NCI-H345 (cell line): ENCODE results near the gene DCLK1.
A peak's percentile ranks its signal among the peaks of the same experiment; 100 is the strongest.

ENCODE experiments used
- DNase-seq: peaks from one replicate; lab custom pipeline; 2025; lab: John Stamatoyannopoulos, UW

The DCLK1 gene

DNA sequence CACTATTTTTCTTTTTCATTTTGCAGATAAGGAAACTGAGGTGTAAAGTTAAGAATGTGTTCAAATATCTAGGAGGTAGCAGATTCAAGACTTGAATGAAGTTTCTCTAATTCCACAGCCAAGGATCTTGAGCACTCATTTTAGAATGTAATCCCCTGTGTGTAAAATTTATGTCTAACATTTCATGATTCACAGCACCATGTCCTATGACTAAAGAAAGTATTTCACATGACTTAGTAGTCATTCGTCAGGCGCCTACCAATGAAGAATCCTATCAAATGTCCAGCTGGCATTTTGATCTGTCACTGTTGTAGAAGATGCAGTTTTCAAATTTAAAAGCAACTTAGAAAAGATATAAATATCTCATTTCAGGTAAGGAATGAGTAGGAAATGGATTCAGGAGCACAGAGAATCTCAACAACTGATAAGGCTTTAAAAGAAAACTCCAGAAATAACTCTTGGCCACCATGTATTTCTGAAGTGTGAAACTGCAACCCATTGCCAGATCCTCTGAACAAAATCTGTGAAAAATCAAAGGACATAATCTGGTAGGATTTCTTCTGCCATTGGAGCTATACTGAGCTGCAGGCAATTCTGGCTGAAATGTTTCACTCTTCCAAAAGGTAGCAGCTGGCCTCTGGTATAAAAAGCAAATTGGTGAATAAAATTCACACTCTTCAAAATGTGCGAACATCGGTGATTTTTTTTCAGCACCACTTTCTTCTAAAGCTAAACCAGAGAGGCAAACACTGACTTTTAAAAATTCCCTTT, 92.2 kb downstream of the DCLK1 start:
- DNase-seq = no peak

GRCh38 chr13:36033035-36033434, 98.1 kb downstream of the DCLK1 start:
- DNase-seq = no peak

DNA sequence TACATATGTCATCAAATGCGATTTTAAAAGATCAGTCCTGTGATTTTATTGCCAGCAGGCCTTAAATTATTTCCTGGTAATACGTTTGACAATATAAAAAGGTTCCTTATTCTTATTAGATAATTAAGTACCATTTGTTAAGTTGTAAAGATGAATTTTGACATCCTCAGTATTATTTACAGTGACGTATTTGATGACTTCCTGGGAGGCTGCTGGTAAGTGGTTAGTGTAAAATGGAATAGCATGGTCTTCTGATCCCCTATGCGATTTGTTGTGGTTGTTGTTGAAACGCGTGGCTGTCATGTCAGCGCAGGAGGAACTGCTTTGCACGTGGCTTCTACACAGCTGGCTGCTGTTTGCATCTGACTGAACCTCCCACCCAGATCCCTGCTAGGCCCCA, 99.7 kb downstream of the DCLK1 start:
- no peak for DNase-seq

DNA sequence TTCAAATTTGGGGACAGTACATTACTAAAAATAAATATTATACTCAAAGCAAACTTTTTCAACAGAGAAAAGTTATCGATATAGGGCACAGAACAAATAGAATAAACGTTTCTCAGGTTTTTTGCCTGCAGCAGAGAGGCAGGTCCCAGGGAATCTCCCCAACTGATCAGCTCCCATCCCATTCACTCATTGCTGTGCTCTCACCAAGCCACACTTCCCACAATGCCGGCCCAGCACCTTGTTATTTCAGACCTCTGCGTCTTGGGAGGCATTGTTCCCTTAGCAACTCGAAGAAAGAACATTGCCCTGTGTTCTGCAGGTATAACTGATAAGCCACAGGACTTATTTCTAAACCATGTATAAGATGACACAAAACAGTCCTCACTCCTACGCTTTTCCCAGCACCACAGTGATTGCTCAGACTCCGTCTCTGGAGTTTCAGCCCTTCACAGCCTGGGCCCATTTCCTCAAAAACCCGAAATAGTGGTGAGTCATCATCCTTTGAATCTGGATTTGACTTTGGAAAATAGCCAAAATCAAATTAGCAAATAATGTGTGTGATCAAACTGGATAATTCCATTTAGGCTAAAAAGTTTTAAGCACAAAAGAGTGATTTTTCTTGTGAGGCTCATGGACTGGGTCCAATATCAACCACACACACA, 100.4 kb downstream of the DCLK1 start:
- DNase-seq = no peak

DNA sequence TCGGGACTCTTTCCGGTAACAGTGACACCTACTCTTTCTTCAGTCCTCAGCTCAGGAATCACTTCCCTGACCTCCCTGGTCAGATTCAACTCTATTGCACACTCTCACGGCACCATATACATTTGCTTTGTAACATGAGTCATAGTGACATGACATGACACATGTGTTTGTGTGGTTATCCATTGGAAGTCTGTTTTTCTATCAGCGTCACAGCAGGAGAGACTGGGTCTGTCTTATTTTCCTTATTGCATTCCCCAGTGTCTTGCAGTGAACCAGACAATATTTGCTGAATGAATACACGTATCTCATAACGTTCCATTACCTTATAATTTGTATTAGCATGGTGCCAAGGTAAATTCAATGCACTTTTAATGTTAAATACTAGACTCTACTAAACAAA, 102.0 kb downstream of the DCLK1 start:
- no peak for DNase-seq

DNA sequence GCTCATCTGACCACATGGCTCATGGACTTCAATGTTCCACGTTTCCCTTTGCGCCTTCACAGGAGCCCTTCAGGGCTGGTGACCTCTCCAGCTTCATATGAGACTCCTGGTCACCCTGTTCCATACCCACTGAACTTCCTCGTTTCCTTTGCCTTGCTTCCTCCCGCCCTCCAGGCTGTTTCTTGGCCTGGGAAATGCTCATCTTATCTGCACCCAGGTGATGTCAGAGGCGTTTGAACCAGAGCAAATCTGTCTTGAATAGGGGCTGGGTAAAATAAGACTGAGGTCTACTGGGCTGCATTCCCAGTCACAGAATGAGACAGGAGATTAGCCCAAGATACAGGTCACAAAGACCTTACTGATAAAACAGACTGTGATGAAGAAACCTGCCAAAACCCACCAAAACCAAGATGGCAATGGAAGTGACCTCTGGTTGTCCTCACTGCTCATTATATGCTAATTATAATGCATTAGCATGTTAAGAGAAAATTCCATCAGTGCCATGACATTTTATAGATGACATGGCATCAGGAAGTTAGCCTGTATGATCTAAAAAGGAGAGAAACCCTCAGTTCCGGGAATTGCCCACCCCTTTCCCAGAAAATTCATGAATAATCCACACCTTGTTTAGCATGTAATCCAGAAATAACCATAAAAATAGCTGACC, 102.7 kb downstream of the DCLK1 start:
- DNase-seq = no peak

- no peak for DNase-seq
Measured at GRCh38 chr13:36026531-36026930, 104.7 kb downstream of the DCLK1 start.

GRCh38 chr13:36014763-36015162, 116.4 kb downstream of the DCLK1 start:
- DNase-seq = no peak

GRCh38 chr13:36006894-36007675, 124.1 kb downstream of the DCLK1 start:
- DNase-seq = no peak

DNA sequence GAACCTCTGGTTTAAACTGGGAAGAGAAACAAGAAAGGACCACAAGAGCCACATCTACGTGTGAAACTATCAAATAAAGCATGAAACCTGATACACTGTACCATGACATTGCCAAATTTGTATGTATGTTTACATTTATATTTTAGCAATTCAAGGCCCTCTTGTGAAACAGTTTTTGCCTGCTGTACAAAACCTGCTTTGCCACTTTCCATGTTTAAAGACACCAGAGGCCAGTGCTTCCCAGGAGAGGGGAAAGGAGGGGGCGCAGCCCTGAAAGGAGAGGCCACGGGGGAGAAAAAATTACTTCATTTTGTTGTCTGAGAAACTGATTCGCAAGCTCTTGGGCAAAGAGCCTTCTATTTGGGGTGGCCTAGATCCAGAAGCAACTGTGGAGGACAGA, 124.8 kb downstream of the DCLK1 start:
- DNase-seq = peak; percentile 48

DNA sequence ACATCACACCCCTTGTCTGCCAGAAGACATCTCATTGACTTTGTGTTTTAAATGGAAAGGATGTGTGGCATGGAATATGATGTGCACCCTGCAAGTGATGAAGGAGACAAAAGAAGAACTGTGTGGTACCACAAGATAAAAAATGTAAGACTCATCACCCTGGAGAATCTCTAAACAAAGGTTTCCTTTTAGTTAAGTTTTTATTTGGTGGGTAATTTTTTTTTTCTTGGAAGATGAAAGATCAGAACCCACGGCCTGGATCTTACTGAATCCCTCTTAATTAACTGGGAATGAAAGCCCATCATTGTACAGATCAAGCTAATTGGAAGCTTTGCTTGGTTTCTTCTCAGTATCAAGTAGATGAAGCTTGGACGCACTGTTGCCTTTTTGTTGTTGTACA, 129.6 kb downstream of the DCLK1 start:
- DNase-seq = no peak

DNA sequence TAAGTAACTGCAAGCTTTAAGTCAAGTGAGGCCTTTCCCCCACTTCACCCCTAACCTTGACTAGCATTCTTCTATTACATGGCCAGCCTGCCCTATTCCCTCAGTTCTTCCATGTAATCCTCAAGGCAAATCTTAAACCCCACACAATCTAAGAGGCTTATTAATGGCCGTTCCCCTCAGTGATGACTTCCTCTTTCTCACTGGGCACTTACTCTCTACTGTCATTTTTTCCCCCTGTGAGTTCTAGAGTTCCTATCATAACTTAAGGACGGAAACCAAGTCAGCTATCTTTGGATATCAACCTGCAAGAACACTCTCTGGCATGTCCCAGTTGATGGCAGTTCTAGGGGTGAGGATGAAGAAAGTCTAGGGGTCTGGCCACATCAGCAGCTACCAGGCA, 131.2 kb downstream of the DCLK1 start:
- no peak for DNase-seq

DNA sequence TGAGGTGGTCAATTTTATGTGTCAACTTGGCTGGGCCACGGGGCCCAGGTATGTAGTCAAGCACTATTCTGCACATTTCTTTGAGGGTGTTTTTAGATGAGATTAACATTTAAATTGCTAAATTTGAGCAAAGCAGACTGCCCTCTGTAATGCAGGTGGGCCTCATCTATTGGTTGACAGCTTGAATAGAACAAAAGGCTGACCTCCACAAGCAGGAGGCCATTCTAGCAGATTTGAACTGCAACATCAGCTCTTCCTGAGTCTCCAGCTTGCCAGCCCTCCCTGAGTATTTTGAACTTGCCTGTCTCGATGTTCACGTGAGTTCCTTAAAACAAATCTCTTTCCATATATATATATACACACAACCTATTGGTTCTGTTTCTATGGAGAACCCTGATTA, 134.8 kb downstream of the DCLK1 start:
- DNase-seq = no peak

DNA sequence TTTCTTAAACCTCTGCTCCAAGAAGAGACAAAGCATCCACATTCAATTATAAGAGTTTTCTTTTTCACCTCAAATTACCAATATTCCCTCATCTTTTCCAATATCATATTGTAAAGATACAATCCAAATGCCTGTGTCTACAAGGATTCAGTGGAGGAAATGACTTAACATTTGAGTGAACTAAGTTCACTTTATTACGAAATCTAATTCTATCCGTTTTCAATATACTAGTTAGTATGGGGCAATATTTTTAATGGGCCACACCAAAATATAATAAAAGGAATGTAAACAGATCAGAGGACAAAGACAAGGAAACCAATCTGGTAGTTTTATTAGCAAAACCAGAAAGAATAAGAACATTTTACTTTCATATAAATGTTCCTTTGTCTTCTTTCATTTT, 136.0 kb downstream of the DCLK1 start:
- DNase-seq = no peak

DNA sequence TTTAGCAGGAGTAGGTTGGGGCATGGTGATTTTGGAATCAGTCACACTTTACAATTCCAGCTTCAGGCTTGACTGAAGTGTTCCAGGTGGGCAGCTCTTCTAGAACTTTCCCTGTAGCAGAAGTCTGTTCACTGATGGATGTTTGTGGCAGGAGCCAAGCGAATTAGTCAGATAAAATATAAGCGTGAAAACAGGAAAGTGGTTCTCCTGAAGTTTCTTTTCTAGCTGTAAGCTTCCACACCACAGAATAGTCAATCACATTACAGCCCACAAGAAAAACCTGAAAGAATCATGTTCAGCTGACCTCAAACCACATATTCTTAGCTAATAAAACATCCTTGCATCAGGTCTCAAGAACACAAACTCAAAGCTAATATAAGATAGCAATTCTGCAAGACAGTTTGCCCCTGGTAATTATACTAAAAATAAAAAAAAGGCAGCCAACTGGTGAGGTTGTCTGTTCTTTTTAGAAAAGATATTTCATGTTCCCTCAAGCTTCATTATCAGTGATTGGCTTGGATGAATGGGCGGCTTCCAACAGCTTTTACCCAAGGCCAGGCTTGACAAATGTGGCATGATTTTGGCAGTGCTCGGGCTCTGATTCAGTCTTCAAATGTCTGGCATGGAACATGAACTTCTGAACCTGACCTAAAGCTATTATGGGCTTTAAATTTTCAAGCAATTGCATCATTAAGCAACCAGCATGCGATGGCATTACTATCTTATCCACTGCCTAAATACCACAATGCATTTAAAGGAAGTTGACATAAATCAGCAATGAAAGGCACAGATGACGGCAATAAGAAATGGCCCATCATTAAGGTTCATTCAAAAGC, 136.8 kb downstream of the DCLK1 start:
- DNase-seq = no peak

DNA sequence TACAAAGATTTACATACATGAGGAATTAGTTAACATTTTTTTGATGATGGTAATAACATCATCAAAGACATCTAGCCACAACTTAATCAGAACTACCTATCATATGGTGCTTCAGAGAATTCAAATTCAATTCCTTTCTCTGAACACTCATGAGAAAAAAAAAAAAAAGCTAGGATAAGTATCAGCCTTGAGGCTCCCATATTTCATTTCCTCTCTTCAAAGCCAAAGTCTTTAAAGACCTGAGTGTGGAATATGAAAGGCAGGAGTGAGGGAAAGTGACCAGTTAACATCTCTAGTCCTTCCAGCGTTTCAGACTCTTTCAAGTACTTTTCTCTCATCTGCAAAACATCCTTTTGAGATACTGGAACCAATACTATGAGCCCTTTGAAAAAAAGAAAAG, 137.5 kb downstream of the DCLK1 start:
- DNase-seq = no peak

- DNase-seq = no peak
Measured at GRCh38 chr13:35992964-35993363, 138.2 kb downstream of the DCLK1 start.

- DNase-seq = no peak
Measured at GRCh38 chr13:35990196-35990595, 141.0 kb downstream of the DCLK1 start.

DNA sequence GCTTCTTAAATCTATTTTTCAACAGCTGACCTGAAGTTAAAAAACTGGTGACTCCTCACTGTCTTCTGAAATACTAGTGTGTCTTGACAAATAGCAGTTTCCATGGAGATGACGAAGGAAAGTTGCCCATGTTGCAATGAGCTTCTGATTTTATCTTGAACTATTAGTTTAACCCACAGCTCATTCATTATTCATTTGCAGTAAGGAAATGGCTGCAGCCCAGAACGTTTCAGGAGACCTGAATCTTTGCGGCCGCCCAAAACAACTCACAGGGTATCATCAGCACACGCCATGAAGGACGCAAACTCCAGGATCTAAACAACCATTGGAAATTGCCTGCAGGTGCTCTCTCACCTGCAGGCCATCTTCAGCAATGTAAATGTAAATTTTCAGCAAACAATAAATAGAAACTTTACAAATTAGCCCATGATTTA, 142.5 kb downstream of the DCLK1 start:
- DNase-seq = no peak

- peak; percentile 64 for DNase-seq
Measured at GRCh38 chr13:35987572-35988513, 143.3 kb downstream of the DCLK1 start.
